HepG2 (cell line): ENCODE results near the gene ZBTB46. TPM values are rescaled to one million over a fixed set of nuclear protein-coding genes. Genes with fewer than 3 reads are reported as not detected.

Experiments
- ARNTL ChIP-seq: sonication (generic); formaldehyde crosslinking; IDR thresholded peaks from 2 replicates; pipeline ENCODE4 v1.4.0; 2020; ENCODE audit warnings: mild to moderate bottlenecking, missing genetic modification reagents
- DNMT1 ChIP-seq: sonication (generic); formaldehyde crosslinking; IDR thresholded peaks from 2 replicates; pipeline ENCODE4 v1.5.1; 2020; ENCODE audit warnings: mild to moderate bottlenecking, missing genetic modification reagents
- HOXA3 ChIP-seq: sonication (generic); formaldehyde crosslinking; IDR thresholded peaks from 2 replicates; pipeline ENCODE4 v1.5.0; 2020; ENCODE audit warnings: missing genetic modification reagents
- MATR3 ChIP-seq: sonication (generic); formaldehyde crosslinking; IDR thresholded peaks from 2 replicates; pipeline ENCODE4 v1.4.0; 2020; ENCODE audit warnings: missing genetic modification reagents
- PCBP1 ChIP-seq: fragments of 200-400 bp; formaldehyde crosslinking; IDR thresholded peaks from 2 replicates; pipeline ENCODE4 v1.6.1; 2017; ENCODE audit warnings: mild to moderate bottlenecking, low read depth, low read length, borderline replicate concordance
- RNF219 ChIP-seq: sonication (generic); formaldehyde crosslinking; IDR thresholded peaks from 2 replicates; pipeline ENCODE4 v1.5.0; 2020; ENCODE audit warnings: mild to moderate bottlenecking, missing genetic modification reagents
- SKIL ChIP-seq: sonication (generic); formaldehyde crosslinking; IDR thresholded peaks from 2 replicates; pipeline ENCODE4 v1.8.0; 2022; ENCODE audit warnings: missing genetic modification reagents, mild to moderate bottlenecking, moderate library complexity, borderline replicate concordance
- TBL1XR1 ChIP-seq: fragments of 150-350 bp; IDR thresholded peaks from 2 replicates; pipeline ENCODE4 v1.6.1; 2014; ENCODE audit warnings: borderline replicate concordance, low read length; ENCODE audit not compliant: partially characterized antibody
- THAP11 ChIP-seq: IDR thresholded peaks from 2 replicates; pipeline ENCODE4 v1.6.1; 2016; ENCODE audit warnings: missing biosample characterization, missing genetic modification reagents
- ZBTB38 ChIP-seq: sonication (generic); formaldehyde crosslinking; IDR thresholded peaks from 2 replicates; pipeline ENCODE4 v1.5.1; 2020; ENCODE audit warnings: mild to moderate bottlenecking, missing genetic modification reagents
- ZBTB7B ChIP-seq: sonication (generic); formaldehyde crosslinking; IDR thresholded peaks from 2 replicates; pipeline ENCODE4 v1.4.0; 2020; ENCODE audit warnings: missing genetic modification reagents
- ZNF34 ChIP-seq: sonication (generic); formaldehyde crosslinking; IDR thresholded peaks from 2 replicates; pipeline ENCODE4 v1.4.0; 2020; ENCODE audit warnings: mild to moderate bottlenecking, missing genetic modification reagents, borderline replicate concordance
- ZSCAN21 ChIP-seq: sonication (generic); formaldehyde crosslinking; IDR thresholded peaks from 2 replicates; pipeline ENCODE4 v1.8.0; 2022; ENCODE audit warnings: mild to moderate bottlenecking, missing genetic modification reagents, moderate library complexity, borderline replicate concordance
- polyA plus RNA-seq, 8 experiments: library from polyadenylated mRNA; depleted of rRNA in 3 of 8; stranded (reverse) in 7 of 8; unstranded in 1 of 8; fragments of >200 nt; fragmentation: Illumina TruSeq in 4 of 8; extraction: Trizol in 4 of 8; gene quantifications; 2 replicates each; pipeline versions ENCODE4 v1.2.1 to v1.2.3, GENCODE V29; 2011 to 2016; ENCODE audit warnings: low read depth in 4 of 8, missing spikeins in 1 of 8, mixed read lengths in 1 of 8; ENCODE audit not compliant: insufficient read depth in 1 of 8
- total RNA-seq, 5 experiments: library from RNA; depleted of rRNA; stranded (reverse); fragments of >200 nt; fragmentation: Illumina TruSeq; extraction: Trizol; gene quantifications; 2 replicates each; pipeline ENCODE4 v1.2.3, GENCODE V29; 2016; ENCODE audit warnings: low read depth in 1 of 5

ZBTB46 gene
- total and polyA plus RNA-seq, 2 of the 13 experiments (the other 11 are each of a cell fraction or from before 2014, with no cell fraction given): 1.6 to 13.5 TPM

- TF ChIP-seq THAP11 (no peak), ZBTB7B (CRISPR knock-in tag) (no peak), SKIL (0 out of 2 replicates have a peak, but pooled peaks have one; percentile 25), DNMT1 (CRISPR knock-in tag) (peak; percentile 88), ZSCAN21 (0 out of 2 replicates have a peak, but pooled peaks have one; percentile 18), HOXA3 (CRISPR knock-in tag) (no peak), TBL1XR1 (no peak), ARNTL (CRISPR knock-in tag) (no peak), MATR3 (CRISPR knock-in tag) (no peak), ZBTB38 (CRISPR knock-in tag) (peak; percentile 52; the same call in 1 of the 2 replicates), ZNF34 (CRISPR knock-in tag) (no peak), RNF219 (CRISPR knock-in tag) (no peak), PCBP1 (0 out of 2 replicates have a peak, but pooled peaks have one; percentile 36)
- TF ChIP-seq, all 625 proteins: peak for 13
These were observed 9.4 kb upstream of the ZBTB46 start (continued) for GRCh38 chr20:63840405-63840828.
